MCF 10A (cell line): ENCODE data around the gene MOCS2. TPM values are rescaled to one million over a fixed set of nuclear protein-coding genes. Genes with fewer than 3 reads are reported as not detected.

Source experiments
- BruUV-seq: library from RNA; stranded (reverse); fragments of 400-500 nt; replicated peaks from 2 replicates; lab custom pipeline; 2021; lab: Mats Ljungman, UMichigan
- CTCF ChIA-PET: fragments of 300-600 bp; sonication (Branson Sonifier 250); formaldehyde crosslinking; extraction: SDS; loops from one replicate; lab custom pipeline; 2021; ENCODE audit warnings: antibody characterized with exemption, inconsistent platforms; lab: Yijun Ruan, JAX
- POLR2A ChIA-PET: fragments of 300-600, 350-650 bp; sonication (Branson Sonifier 250); formaldehyde crosslinking; extraction: SDS; loops from one replicate; lab custom pipeline; 2020; ENCODE audit warnings: antibody characterized with exemption, inconsistent platforms; lab: Yijun Ruan, JAX
- DNase-seq: peaks from one replicate; pipeline ENCODE4 v3.0.0-alpha.2; 2018; ENCODE audit not compliant: unreplicated experiment
- H3K27ac Mint-ChIP-seq: one replicate; pipeline ENCODE4 v1.8.0; 2022; ENCODE audit warnings: mild to moderate bottlenecking, low read depth, mixed read lengths; ENCODE audit not compliant: unreplicated experiment
- H3K27me3 Mint-ChIP-seq: one replicate; pipeline ENCODE4 v1.8.0; 2022; ENCODE audit warnings: mixed read lengths; ENCODE audit not compliant: insufficient read depth, unreplicated experiment
- H3K36me3 Mint-ChIP-seq: one replicate; pipeline ENCODE4 v1.8.0; 2022; ENCODE audit warnings: mild to moderate bottlenecking, moderate library complexity, mixed read lengths; ENCODE audit not compliant: insufficient read depth, unreplicated experiment
- H3K4me1 Mint-ChIP-seq: one replicate; pipeline ENCODE4 v1.8.0; 2022; ENCODE audit warnings: mixed read lengths; ENCODE audit not compliant: insufficient read depth, unreplicated experiment
- H3K4me3 Mint-ChIP-seq: one replicate; pipeline ENCODE4 v1.8.0; 2022; ENCODE audit warnings: mild to moderate bottlenecking, moderate library complexity, mixed read lengths; ENCODE audit not compliant: unreplicated experiment
- H3K9me3 Mint-ChIP-seq: one replicate; pipeline ENCODE4 v1.8.0; 2022; ENCODE audit warnings: mixed read lengths; ENCODE audit not compliant: unreplicated experiment
- CTCF ChIP-seq: fragments of 200-600 bp; IDR thresholded peaks from one replicate; pipeline ENCODE4 v1.8.0; 2022; ENCODE audit warnings: antibody characterized with exemption, mild to moderate bottlenecking; ENCODE audit not compliant: unreplicated experiment
- intact Hi-C: fragments of 100-400 bp; cut with micrococcal nuclease; formaldehyde crosslinking; loops from 2 replicates; pipeline ENCODE4 v1.14.1; 2022
- total RNA-seq: library from RNA; stranded (reverse); gene quantifications from 2 replicates; pipeline ENCODE4 v1.2.3, GENCODE V29; 2022

Gene MOCS2
- total RNA-seq, 1 experiment from 2014 or later = 43.0 TPM

- no peak for TF ChIP-seq CTCF
- Mint-ChIP-seq H3K36me3 (peaks cover 11% of the 10 kb centered on the region), H3K9me3 (no peaks in the 10 kb centered on the region), H3K4me1 (peaks cover 7% of the 10 kb centered on the region), H3K4me3 (no peak overlapping the region), H3K27ac (no peak overlapping the region), H3K27me3 (no peaks in the 10 kb centered on the region)
- DNase-seq = no peak
- CTCF ChIA-PET = no interaction called here
- BruUV-seq = no TSS peak
- POLR2A ChIA-PET = no interaction called here
- intact Hi-C loops = loop anchor here (5.0 kb wide), 1 partner anchor 74 kb away; no protein-coding TSS in a partner anchor
Measured at GRCh38 chr5:53066088-53066487, 43.5 kb downstream of the MOCS2 start.

- BruUV-seq = no TSS peak
- Mint-ChIP-seq H3K27ac (no peak overlapping the region), H3K27me3 (no peaks in the 10 kb centered on the region), H3K4me3 (no peak overlapping the region), H3K4me1 (peaks cover 7% of the 10 kb centered on the region), H3K36me3 (peaks cover 6% of the 10 kb centered on the region), H3K9me3 (no peaks in the 10 kb centered on the region)
- ChIA-PET CTCF (no interaction called here), POLR2A (no interaction called here)
- intact Hi-C loops = no loop called here
- TF ChIP-seq CTCF = no peak
- no peak for DNase-seq
Measured at GRCh38 chr5:53063791-53064190, 45.8 kb downstream of the MOCS2 start.

GRCh38 chr5:53063176-53063575 lies 46.4 kb downstream of the MOCS2 start:
- intact Hi-C loops = no loop called here
- H3K4me1 Mint-ChIP-seq = peaks cover 7% of the 10 kb centered on the region
- no peak overlapping the region for H3K27ac Mint-ChIP-seq
- H3K9me3 Mint-ChIP-seq = no peaks in the 10 kb centered on the region
- ChIA-PET CTCF (no interaction called here), POLR2A (no interaction called here)
- BruUV-seq = no TSS peak
- DNase-seq = no peak
- no peaks in the 10 kb centered on the region for H3K27me3 Mint-ChIP-seq
- peaks cover 6% of the 10 kb centered on the region for H3K36me3 Mint-ChIP-seq
- TF ChIP-seq CTCF = no peak
- H3K4me3 Mint-ChIP-seq = no peak overlapping the region

- ChIA-PET POLR2A (no interaction called here), CTCF (interaction anchor here (0.7 kb wide), 1 partner anchor 42 kb away, joined by 3 read pairs; no protein-coding TSS in a partner anchor)
- Mint-ChIP-seq H3K4me1 (no peaks in the 10 kb centered on the region), H3K36me3 (peaks cover 6% of the 10 kb centered on the region), H3K27me3 (no peaks in the 10 kb centered on the region), H3K4me3 (no peak overlapping the region), H3K27ac (no peak overlapping the region), H3K9me3 (no peaks in the 10 kb centered on the region)
- intact Hi-C loops = no loop called here
- DNase-seq = no peak
- BruUV-seq = no TSS peak
- TF ChIP-seq CTCF = no peak
Measured at GRCh38 chr5:53059281-53059680, 50.3 kb downstream of the MOCS2 start.
